Stimulated activated CD4-positive, alpha-beta T cell treated with anti-CD3 and anti-CD28 coated beads, Interleukin-4, amount 100 ng/mL, for 24 hours (primary cell): ENCODE data around the gene SSTR3.
"Not testable (repeated sequence)": the region's sequence is repeated elsewhere in the genome, so short reads cannot be mapped to it uniquely, and the experiment has no call there.

Source experiments
- DNase-seq: peaks from one replicate; pipeline ENCODE4 v3.0.0-alpha.2; 2020

SSTR3 gene

GRCh38 chr22:37212174-37212906 is at the start of gene SSTR3:
Gene SSTR3, minus strand, starts transcription at chr22:37212477. Its CDS starts 4,674 bp downstream, at chr22:37207803.
- DNase-seq, result no peak

DNA sequence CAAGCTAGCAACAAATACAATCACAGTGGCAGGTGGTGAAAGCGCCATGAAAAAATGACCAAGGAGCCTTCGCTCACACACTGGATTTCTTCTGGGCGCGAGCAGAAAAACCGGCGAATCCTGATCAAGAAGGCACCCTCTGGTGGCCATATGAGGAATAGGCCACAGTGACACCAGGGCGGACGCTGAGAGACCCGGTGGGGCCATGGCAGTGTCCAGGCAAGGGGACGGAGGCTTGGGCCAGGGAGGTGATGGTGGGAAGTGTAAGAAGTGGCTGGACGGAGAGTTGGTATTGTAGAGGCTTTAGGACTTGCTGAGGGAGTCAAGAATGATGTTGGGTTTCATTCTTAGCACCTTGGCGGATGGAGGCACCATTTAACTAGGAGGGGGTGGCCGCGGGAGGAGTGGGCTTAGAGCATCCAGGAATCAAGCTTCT is 48.6 kb upstream of the SSTR3 start:
- peak; percentile 68 for DNase-seq

DNA sequence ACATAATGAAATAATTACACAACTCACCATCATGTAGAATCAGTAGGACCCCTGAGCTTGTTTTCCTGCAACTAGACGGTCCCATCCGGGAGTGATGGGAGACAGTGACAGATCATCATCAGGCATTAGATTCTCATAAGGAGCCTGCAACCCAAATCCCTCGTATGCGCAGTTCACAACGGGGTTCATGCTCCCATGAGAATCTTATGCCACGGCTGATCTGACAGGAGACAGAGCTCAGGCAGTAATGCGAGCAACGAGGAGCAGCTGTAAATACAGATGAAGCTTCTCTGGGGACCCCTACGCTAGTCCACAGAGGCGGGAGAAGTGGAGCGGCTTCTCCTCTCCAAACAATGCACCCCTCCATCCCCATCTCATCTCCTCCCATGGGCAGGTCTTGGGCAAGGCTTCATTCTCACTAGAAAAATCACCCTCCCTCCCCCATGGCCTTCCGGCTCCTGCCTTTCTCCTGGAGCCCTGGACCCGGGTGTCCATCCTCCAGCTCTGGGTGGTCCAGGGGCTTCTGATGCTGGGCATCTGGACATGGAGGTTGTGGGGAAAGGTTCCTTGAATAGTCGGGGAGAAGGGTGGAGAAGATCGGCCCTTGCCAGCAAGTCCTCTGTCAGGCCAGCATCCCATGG is 48.0 kb upstream of the SSTR3 start:
- DNase-seq, result no peak

DNA sequence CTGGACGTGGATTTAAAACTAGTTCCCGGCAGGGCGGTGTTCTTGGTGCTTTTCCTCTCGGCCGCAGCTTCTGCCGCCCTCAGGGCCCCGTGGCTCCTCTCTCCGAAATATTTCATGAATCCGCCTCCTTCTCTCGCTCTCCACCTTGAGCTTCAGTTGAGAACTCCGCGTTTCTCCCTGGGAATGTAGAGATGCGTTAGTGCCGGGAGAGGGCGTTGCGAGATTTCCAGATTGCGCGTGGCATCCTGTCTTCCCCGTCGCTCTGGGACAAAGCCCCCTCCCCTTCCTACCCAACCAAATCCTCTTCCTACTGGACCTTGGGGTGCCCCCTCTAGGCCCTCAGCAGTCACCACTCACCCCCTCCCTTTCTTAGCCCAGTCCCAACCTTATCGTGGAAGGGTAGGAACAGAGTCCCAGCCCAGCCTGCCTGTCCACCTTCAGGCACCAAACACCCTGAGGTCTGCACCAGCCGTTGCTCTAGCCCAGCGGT is 47.3 kb upstream of the SSTR3 start:
- no peak for DNase-seq

DNA sequence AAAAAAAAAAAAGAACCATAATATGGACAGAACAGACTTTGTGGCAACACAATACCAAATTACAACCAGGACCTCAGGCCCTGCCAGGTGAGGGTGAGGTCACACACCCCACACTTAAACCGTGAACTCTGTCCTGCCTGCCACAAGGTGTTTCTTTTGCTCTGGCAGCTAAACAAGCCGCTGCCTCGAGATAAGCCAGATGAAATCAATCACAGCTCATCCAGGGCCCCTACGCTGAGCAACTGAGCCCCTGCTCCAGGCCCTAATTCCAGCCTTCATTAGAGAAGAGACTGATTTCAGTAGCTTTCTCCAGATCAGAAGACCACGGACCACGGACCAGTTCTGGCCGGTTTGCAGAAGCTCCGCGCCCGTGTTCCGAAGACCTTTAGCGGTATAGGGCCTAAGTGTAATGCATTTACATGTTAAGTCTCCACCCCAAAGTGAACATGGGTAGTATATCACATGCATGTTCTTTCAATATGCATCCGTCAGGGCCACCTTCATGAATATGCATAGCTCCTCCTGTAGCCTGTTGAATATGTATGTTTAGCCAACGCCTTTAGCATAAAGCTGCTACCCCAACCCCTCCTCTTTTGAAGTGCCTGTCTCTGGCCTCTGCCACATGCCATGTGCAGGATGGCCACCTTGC is 46.6 kb upstream of the SSTR3 start:
- DNase-seq, result no peak

- DNase-seq, result no peak
Measured at GRCh38 chr22:37258005-37258752, 45.9 kb upstream of the SSTR3 start.

DNA sequence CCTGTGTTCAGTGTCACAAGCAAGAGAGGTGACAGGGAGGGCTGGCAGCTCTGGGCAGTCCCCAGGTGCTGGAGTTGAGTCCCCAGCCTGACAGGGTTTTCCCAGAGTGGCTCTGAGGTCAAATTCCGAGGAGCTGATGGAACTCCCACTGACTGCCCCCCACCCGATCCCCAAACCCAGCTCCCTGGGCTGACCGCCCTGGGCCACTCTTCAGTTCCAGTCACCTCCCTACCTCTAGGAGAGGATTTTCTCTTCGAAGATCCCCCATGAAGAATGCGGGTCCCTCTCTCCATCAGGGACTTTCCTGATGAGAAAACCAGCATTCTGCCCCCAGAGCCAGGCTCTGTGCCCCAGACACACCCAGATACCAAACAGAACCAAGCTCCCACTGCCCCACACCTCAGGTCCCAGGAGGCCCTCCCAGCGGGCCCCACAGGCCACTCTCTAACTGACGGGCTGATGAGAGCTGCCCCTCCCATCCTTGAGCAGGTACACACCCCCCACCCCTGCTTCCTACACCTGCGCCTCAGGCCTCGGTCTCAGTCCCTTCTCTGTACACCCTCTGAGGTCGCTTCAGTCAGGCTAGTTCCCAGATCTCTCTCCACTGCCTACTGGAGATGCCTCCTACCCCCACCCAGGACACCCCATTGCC is 43.9 kb upstream of the SSTR3 start:
- no peak for DNase-seq

GRCh38 chr22:37255558-37256006 is 43.3 kb upstream of the SSTR3 start:
- no peak for DNase-seq

- DNase-seq, result no peak
Measured at GRCh38 chr22:37254867-37255233, 42.6 kb upstream of the SSTR3 start.

- DNase-seq, result no peak
Measured at GRCh38 chr22:37254209-37254866, 42.1 kb upstream of the SSTR3 start.

DNA sequence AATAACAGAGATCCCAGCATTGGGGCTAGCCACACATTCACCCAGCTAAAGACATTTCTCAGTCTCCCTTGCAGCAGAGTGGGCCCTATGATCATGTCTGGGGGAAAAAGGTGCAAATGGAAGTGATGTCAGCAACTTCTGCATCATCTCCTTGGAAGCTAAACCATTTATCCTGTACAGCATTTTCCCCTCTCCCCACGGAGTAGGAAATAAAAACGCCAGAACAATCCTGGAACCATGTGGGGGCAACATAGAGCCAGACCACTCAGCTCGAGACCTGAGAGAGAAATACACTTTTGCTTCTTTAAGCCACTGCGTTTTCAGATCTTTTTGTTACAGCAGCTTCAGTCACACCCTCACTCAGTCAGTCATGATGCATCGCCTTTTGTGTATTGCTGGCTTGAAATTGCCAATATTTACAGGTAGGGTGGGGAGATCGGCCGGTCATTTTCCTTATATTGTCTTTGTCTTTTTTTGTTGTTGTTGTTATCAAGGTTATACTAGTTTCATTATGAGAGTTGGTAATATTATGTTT is 40.9 kb upstream of the SSTR3 start:
- DNase-seq, result no peak

DNA sequence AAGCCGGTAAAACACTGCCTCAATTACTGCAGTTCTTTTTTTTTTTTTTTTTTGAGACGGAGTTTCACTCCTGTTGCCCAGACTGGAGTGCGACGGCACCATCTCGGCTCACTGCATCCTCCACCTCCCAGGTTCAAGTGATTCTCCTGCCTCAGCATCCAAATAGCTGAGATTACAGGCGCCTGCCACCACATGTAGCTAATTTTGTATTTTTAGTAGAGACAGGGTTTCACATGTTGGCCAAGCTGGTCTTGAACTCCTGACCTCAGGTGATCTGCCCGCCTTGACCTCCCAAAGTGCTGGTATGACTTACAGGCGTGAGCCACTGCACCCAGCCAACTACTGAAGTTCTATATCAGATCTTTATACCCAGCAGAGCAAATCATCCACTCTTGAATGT is 39.6 kb upstream of the SSTR3 start:
- DNase-seq, result not testable (repeated sequence)

- no peak for DNase-seq
Measured at GRCh38 chr22:37249986-37250385, 37.7 kb upstream of the SSTR3 start.

GRCh38 chr22:37248251-37248650 is 36.0 kb upstream of the SSTR3 start:
- DNase-seq, result no peak

GRCh38 chr22:37245740-37246139 is 33.5 kb upstream of the SSTR3 start:
- DNase-seq, result no peak

GRCh38 chr22:37244922-37245722 is 32.8 kb upstream of the SSTR3 start:
- DNase-seq, result no peak

- DNase-seq, result peak; percentile 90
Measured at GRCh38 chr22:37244114-37244921, 32.0 kb upstream of the SSTR3 start, which contains the start of gene RAC2. Gene RAC2, minus strand, starts transcription at chr22:37244269. Its CDS starts 121 bp downstream, at chr22:37244148.

DNA sequence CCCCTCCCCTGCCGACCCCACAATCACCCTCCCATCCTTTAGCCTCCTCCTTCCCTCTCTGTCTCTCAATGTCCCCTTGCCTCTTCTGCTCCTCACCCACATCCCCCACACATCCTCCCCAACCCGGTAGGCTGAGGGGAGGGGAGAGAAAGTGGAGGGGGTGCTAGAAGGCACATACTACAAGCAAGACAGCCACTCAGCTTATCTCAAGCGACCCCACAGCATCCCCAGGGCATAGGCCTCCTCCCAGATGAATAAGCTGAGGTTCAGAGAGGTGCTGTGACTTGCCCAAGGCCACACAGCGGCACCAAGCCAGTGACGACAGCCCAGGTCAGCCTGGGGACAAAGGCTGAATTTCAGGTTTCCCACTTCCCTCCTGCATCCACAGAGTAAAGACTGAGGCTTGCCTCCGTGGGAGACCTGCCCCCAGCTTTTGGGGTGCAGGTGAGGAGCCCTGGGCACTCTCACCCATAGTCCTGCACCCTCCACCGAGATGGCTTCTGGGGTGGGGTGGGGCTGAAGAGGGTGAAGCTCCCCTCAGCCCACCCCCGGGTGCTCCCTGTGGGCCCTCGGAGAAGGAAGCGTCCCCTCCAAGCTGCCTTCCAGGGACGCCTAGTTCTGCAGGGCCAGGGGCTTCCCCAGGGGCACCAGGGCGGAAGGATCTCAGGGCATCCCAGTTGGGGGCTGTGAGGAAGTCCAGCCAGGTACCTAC is 31.3 kb upstream of the SSTR3 start:
- DNase-seq, result peak; percentile 16

- peak; percentile 93 for DNase-seq
Measured at GRCh38 chr22:37242395-37242918, 30.2 kb upstream of the SSTR3 start.
